ENCODE results near the gene NR2F6. TPM values are rescaled to one million over a fixed set of nuclear protein-coding genes. Genes with fewer than 3 reads are reported as not detected.

The NR2F6 gene
- total RNA-seq, 4 donors from 2014 or later = 42.1 to 217 (median 142) TPM

DNA sequence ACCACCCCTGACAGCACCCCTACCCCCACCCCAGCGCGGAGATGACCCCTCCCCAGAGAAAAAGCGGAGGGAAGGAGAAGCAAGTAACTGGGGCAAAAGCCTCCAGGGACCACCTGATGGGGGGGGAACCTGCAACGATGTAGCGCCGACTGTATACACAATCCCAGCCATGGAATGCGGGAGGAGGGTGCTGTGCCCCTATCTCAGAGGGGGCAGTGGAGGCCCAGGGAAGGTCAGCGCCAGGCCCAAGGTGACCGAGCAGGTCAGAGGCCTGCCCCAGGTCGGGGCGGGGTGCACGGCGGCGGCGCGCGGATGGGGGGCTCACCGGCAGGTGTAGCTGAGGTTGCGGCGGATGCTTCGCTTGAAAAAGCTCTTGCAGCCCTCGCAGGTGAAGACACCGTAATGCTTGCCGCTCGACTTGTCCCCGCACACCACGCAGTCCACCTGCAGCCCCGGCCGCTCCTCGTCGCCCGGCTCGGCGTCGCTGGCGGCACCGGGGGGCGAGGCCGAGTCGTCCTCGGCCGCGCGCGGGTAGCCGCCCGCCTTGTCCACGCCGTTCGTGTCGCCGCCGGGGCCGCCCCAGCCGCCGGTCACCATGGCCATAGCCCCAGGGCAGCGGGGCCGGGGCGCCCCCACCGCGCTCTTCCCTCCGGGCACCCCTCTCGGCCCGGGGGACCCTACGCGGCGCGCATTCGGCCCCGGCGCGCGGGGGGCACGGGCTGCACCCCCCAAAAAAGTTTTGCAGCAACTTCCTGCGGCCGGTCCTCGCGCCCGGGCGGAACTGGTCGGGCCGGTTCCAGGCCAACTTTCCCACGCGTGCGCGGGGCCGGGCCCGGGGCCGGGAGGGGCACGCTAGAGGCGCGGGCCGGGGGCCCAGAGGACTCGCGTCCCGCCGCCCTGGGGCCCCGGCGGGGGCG lies 843 bp downstream of the NR2F6 start:
- TF ChIP-seq, protein P1, sequence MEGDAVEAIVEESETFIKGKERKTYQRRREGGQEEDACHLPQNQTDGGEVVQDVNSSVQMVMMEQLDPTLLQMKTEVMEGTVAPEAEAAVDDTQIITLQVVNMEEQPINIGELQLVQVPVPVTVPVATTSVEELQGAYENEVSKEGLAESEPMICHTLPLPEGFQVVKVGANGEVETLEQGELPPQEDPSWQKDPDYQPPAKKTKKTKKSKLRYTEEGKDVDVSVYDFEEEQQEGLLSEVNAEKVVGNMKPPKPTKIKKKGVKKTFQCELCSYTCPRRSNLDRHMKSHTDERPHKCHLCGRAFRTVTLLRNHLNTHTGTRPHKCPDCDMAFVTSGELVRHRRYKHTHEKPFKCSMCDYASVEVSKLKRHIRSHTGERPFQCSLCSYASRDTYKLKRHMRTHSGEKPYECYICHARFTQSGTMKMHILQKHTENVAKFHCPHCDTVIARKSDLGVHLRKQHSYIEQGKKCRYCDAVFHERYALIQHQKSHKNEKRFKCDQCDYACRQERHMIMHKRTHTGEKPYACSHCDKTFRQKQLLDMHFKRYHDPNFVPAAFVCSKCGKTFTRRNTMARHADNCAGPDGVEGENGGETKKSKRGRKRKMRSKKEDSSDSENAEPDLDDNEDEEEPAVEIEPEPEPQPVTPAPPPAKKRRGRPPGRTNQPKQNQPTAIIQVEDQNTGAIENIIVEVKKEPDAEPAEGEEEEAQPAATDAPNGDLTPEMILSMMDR (IDR thresholded peaks at IDR 0.05) = no peak
- no peak for TF ChIP-seq POLR2A (IDR thresholded peaks at IDR 0.05)
- no peaks in the 10 kb centered on the region for H3K9me3 ChIP-seq
- peak overlapping the region; percentile 57 to 93 (median 74) for H3K4me3 ChIP-seq
- H3K27me3 ChIP-seq = no peaks in the 10 kb centered on the region
- peaks cover 7 to 66% (median 13%) of the 10 kb centered on the region in 4 donors for H3K4me1 ChIP-seq
- peak overlapping the region; percentile 71 to 92 (median 85) for H3K27ac ChIP-seq
- peak in 2 of 3 donors; percentile 64 for DNase-seq
- peaks cover 0 to 4% (median 0%) of the 10 kb centered on the region in 3 donors for H3K36me3 ChIP-seq

- Histone ChIP-seq H3K9me3 (no peaks in the 10 kb centered on the region), H3K4me1 (peaks cover 7 to 68% (median 13%) of the 10 kb centered on the region in 4 donors), H3K4me3 (peak overlapping the region; percentile 57 to 93 (median 74)), H3K36me3 (peaks cover 0 to 4% (median 0%) of the 10 kb centered on the region in 3 donors), H3K27me3 (no peaks in the 10 kb centered on the region), H3K27ac (peak overlapping the region; percentile 71 to 92 (median 85))
- TF ChIP-seq POLR2A (IDR thresholded peaks at IDR 0.05) = no peak
- TF ChIP-seq, protein P1 (IDR thresholded peaks at IDR 0.05) = no peak
- peak in 2 of 3 donors; percentile 78 to 82 for DNase-seq
Measured at GRCh38 chr19:17243830-17244617, 1.7 kb downstream of the NR2F6 start.

- H3K4me3 ChIP-seq = peak overlapping the region; percentile 57 to 93 (median 74)
- H3K27me3 ChIP-seq = no peaks in the 10 kb centered on the region
- peak in 1 of 2 donors; percentile 33 for TF ChIP-seq POLR2A (IDR thresholded peaks at IDR 0.05)
- TF ChIP-seq, protein P1 (IDR thresholded peaks at IDR 0.05) = no peak
- no peaks in the 10 kb centered on the region for H3K9me3 ChIP-seq
- DNase-seq = peak in 2 of 3 donors; percentile 77 to 80
- peaks cover 0 to 11% (median 0%) of the 10 kb centered on the region in 3 donors for H3K36me3 ChIP-seq
- peaks cover 5 to 64% (median 12%) of the 10 kb centered on the region in 4 donors for H3K4me1 ChIP-seq
- peak overlapping the region; percentile 71 to 92 (median 85) for H3K27ac ChIP-seq
Measured at GRCh38 chr19:17243211-17243829, 2.4 kb downstream of the NR2F6 start.

- Histone ChIP-seq H3K4me3 (peak overlapping the region in 2 of 4 donors; percentile 73 to 93), H3K27me3 (no peaks in the 10 kb centered on the region), H3K9me3 (no peaks in the 10 kb centered on the region), H3K27ac (peak overlapping the region in 3 of 4 donors; percentile 71 to 92 (median 79)), H3K36me3 (peaks cover 0 to 17% (median 0%) of the 10 kb centered on the region in 3 donors), H3K4me1 (peaks cover 5 to 64% (median 12%) of the 10 kb centered on the region in 4 donors)
- TF ChIP-seq, protein P1 (IDR thresholded peaks at IDR 0.05) = no peak
- no peak for TF ChIP-seq POLR2A (IDR thresholded peaks at IDR 0.05)
- no peak for DNase-seq
Measured at GRCh38 chr19:17242431-17243208, 3.1 kb downstream of the NR2F6 start.

Data from Peyer's patch (tissue), 4 donors.